PFSK-1 (cell line): Measurements from ENCODE around the gene FOXP2.

ENCODE experiments used
- POLR2AphosphoS5 ChIP-seq: IDR thresholded peaks from 2 replicates; pipeline ENCODE4 v1.6.1; 2012; ENCODE audit warnings: low read depth, mild to moderate bottlenecking, control low read depth, low read length, moderate library complexity
- REST ChIP-seq, 2 experiments: IDR thresholded peaks; 2 replicates each; pipeline versions ENCODE4 v1.6.1 to v1.8.0; 2011 to 2012; ENCODE audit warnings: low read depth in 2 of 2, low read length in 2 of 2, control low read depth in 1 of 2, inconsistent platforms in 1 of 2, mild to moderate bottlenecking in 1 of 2, moderate library complexity in 1 of 2; ENCODE audit not compliant: insufficient read depth in 1 of 2
- SIN3A ChIP-seq: IDR thresholded peaks from 2 replicates; pipeline ENCODE4 v1.6.1; 2012; ENCODE audit warnings: mild to moderate bottlenecking, low read length, moderate library complexity, borderline replicate concordance; ENCODE audit not compliant: insufficient read depth
- TAF1 ChIP-seq: IDR thresholded peaks from 2 replicates; pipeline ENCODE4 v1.6.1; 2012; ENCODE audit warnings: low read length, control low read depth, borderline replicate concordance; ENCODE audit not compliant: insufficient read depth

- TF ChIP-seq POLR2AphosphoS5, result no peak
- no peak for TF ChIP-seq REST (IDR thresholded peaks at IDR 0.05; ENCODE audit: insufficient read depth in 1 of 2, low read depth in 2 of 2, low read length in 2 of 2)
- no peak for TF ChIP-seq TAF1
- no peak for TF ChIP-seq SIN3A
Measured at GRCh38 chr7:114710499-114710898, 295.9 kb downstream of the FOXP2 start.
